Astrocyte of the spinal cord (primary cell): Measurements from ENCODE around the gene GFER.

Source experiments
- DNase-seq: peaks from one replicate; pipeline ENCODE4 v3.0.0; 2011; ENCODE audit warnings: low read depth, low spot score
- H3K4me3 ChIP-seq: 2 replicates; pipeline ENCODE4 v1.5.1; 2011; ENCODE audit warnings: low read depth, mild to moderate bottlenecking, low read length, moderate library complexity
- CTCF ChIP-seq: IDR thresholded peaks from 2 replicates; pipeline ENCODE4 v1.5.1; 2012; ENCODE audit warnings: low read depth, mild to moderate bottlenecking, low read length, inconsistent platforms
- in situ Hi-C: cut with HindIII; loops from 2 replicates; pipeline ENCODE4 v1.10.0; 2017; ENCODE audit warnings: low sequenced_read_pairs

The GFER gene

GRCh38 chr16:2036200-2036966 lies 52.4 kb downstream of the GFER start:
- TF ChIP-seq CTCF, result no peak
- in situ Hi-C loops, result no loop called here
- H3K4me3 ChIP-seq, result no peak overlapping the region
- DNase-seq, result no peak

- no peak overlapping the region for H3K4me3 ChIP-seq
These were observed 53.1 kb downstream of the GFER start for GRCh38 chr16:2037115-2037514.

More at GRCh38 chr16:2037115-2037514, 53.1 kb downstream of the GFER start:
- no peak for TF ChIP-seq CTCF
- in situ Hi-C loops, result no loop called here
- no peak for DNase-seq
